Measurements from ENCODE around the gene EBPL.
"Not testable (repeated sequence)": the region's sequence is repeated elsewhere in the genome, so short reads cannot be mapped to it uniquely, and the experiment has no call there.

The EBPL gene

GRCh38 chr13:49690995-49691784 is at the start of gene EBPL:
Gene EBPL (minus strand): TSS chr13:49691486. CDS start chr13:49691424, 62 bp downstream.
- peak; percentile 33 for DNase-seq

- DNase-seq, result no peak
Observed at GRCh38 chr13:49740870-49741269, 49.6 kb upstream of the EBPL start.

- DNase-seq, result no peak
Observed at GRCh38 chr13:49739498-49740187, 48.4 kb upstream of the EBPL start.

GRCh38 chr13:49733181-49733951 is 42.1 kb upstream of the EBPL start:
- DNase-seq, result no peak

GRCh38 chr13:49731766-49732165 is 40.5 kb upstream of the EBPL start:
- DNase-seq, result no peak

GRCh38 chr13:49716615-49717014 is 25.3 kb upstream of the EBPL start:
- no peak for DNase-seq

- no peak for DNase-seq
Observed at GRCh38 chr13:49714757-49715156, 23.5 kb upstream of the EBPL start.

GRCh38 chr13:49711218-49711863 is 20.1 kb upstream of the EBPL start:
- DNase-seq, result no peak

- not testable (repeated sequence) for DNase-seq
Observed at GRCh38 chr13:49704264-49704663, 13.0 kb upstream of the EBPL start.

GRCh38 chr13:49701491-49701890 is 10.2 kb upstream of the EBPL start:
- DNase-seq, result no peak

- no peak for DNase-seq
Observed at GRCh38 chr13:49697468-49697867, 6.2 kb upstream of the EBPL start.

- no peak for DNase-seq
Observed at GRCh38 chr13:49694446-49694845, 3.2 kb upstream of the EBPL start.

- no peak for DNase-seq
Observed at GRCh38 chr13:49693877-49694276, 2.6 kb upstream of the EBPL start.

- no peak for DNase-seq
Observed at GRCh38 chr13:49693191-49693733, 2.0 kb upstream of the EBPL start.

GRCh38 chr13:49690133-49690994 is 922 bp downstream of the EBPL start:
- no peak for DNase-seq

- no peak for DNase-seq
Observed at GRCh38 chr13:49683489-49683888, 7.8 kb downstream of the EBPL start.

- DNase-seq, result no peak
Observed at GRCh38 chr13:49681842-49682435, 9.3 kb downstream of the EBPL start.

GRCh38 chr13:49679246-49679645 is 12.0 kb downstream of the EBPL start:
- DNase-seq, result no peak

GRCh38 chr13:49678191-49678914 is 12.9 kb downstream of the EBPL start:
- DNase-seq, result no peak

- DNase-seq, result no peak
Observed at GRCh38 chr13:49676581-49677298, 14.5 kb downstream of the EBPL start.

Data from DMS 273 treated with DMSO at 0.1 percent for 48 hours (cell line).